Suppressor macrophage (primary cell): ENCODE data around the gene ZNF668.
A peak's percentile ranks its signal among the peaks of the same experiment; 100 is the strongest.
"Not testable (repeated sequence)": the region's sequence is repeated elsewhere in the genome, so short reads cannot be mapped to it uniquely, and the experiment has no call there.

Experiments
- DNase-seq, 4 experiments: peaks; one replicate each; pipeline ENCODE4 v3.0.0-alpha.2; 2020 to 2022

ZNF668 gene

GRCh38 chr16:31055613-31056012 is 18.4 kb downstream of the ZNF668 start:
- no peak for DNase-seq

GRCh38 chr16:31052114-31052513 is 21.9 kb downstream of the ZNF668 start:
- DNase-seq, result peak; percentile 81 to 91 (median 84)

GRCh38 chr16:31050280-31051030 is 23.6 kb downstream of the ZNF668 start:
- DNase-seq, result no peak

- DNase-seq, result no peak
Measured at GRCh38 chr16:31043898-31044481, 30.1 kb downstream of the ZNF668 start.

- no peak for DNase-seq
Measured at GRCh38 chr16:31043352-31043751, 30.7 kb downstream of the ZNF668 start.

- DNase-seq, result no peak
Measured at GRCh38 chr16:31042866-31043265, 31.2 kb downstream of the ZNF668 start.

- DNase-seq, result no peak
Measured at GRCh38 chr16:31038993-31039392, 35.0 kb downstream of the ZNF668 start.

GRCh38 chr16:31036691-31037090 is 37.3 kb downstream of the ZNF668 start:
- peak; percentile 64 to 84 (median 78) for DNase-seq

GRCh38 chr16:31033709-31034492 is 40.1 kb downstream of the ZNF668 start:
- DNase-seq, result peak; percentile 91 to 96 (median 93)

- DNase-seq, result peak; percentile 98 to 100 (median 99)
Measured at GRCh38 chr16:31032736-31033708, 41.0 kb downstream of the ZNF668 start, which contains the start of gene STX4. Gene STX4, plus strand, starts transcription at chr16:31033558. Its CDS starts 248 bp downstream, at chr16:31033806.

- DNase-seq, result no peak
Measured at GRCh38 chr16:31031276-31031675, 42.8 kb downstream of the ZNF668 start.

GRCh38 chr16:31029272-31029671 is 44.8 kb downstream of the ZNF668 start:
- no peak for DNase-seq

- peak; percentile 80 to 93 (median 88) for DNase-seq
Measured at GRCh38 chr16:31025339-31025738, 48.7 kb downstream of the ZNF668 start.

GRCh38 chr16:31023627-31024226 is 50.3 kb downstream of the ZNF668 start:
- no peak for DNase-seq

- no peak for DNase-seq
Measured at GRCh38 chr16:31023252-31023602, 50.8 kb downstream of the ZNF668 start.

GRCh38 chr16:31022544-31023251 is 51.3 kb downstream of the ZNF668 start:
- no peak for DNase-seq

GRCh38 chr16:31020536-31020935 is 53.5 kb downstream of the ZNF668 start:
- no peak for DNase-seq

GRCh38 chr16:31017756-31018155 is 56.3 kb downstream of the ZNF668 start:
- DNase-seq, result not testable (repeated sequence)

- DNase-seq, result no peak
Measured at GRCh38 chr16:31016018-31016417, 58.0 kb downstream of the ZNF668 start.

- DNase-seq, result not testable (repeated sequence)
Measured at GRCh38 chr16:31013292-31013691, 60.7 kb downstream of the ZNF668 start.

- DNase-seq, result not testable (repeated sequence)
Measured at GRCh38 chr16:31011815-31012214, 62.2 kb downstream of the ZNF668 start.
